MV-4-11 (cell line): ENCODE data around the gene PRR35.
A peak's percentile ranks its signal among the peaks of the same experiment; 100 is the strongest.

Source experiments
- DNase-seq: peaks from one replicate; lab custom pipeline; 2025; lab: John Stamatoyannopoulos, UW

Gene PRR35

GRCh38 chr16:564690-565418 lies 4.7 kb downstream of the PRR35 start:
- DNase-seq = no peak

GRCh38 chr16:565419-566330 lies 5.5 kb downstream of the PRR35 start:
- DNase-seq = no peak

- peak; percentile 78 for DNase-seq
These were observed 6.5 kb downstream of the PRR35 start, which contains the start of gene NHLRC4 for GRCh38 chr16:566475-567372. Gene NHLRC4, plus strand, starts transcription at chr16:567005. Its CDS starts 1,043 bp downstream, at chr16:568048.

GRCh38 chr16:567373-568256 lies 7.4 kb downstream of the PRR35 start:
- no peak for DNase-seq

GRCh38 chr16:568401-569258 lies 8.4 kb downstream of the PRR35 start:
- DNase-seq = no peak

GRCh38 chr16:569445-570254 lies 9.5 kb downstream of the PRR35 start, which contains the start of gene PIGQ:
Gene PIGQ, plus strand, starts transcription at chr16:569968. Its CDS starts 4,107 bp downstream, at chr16:574075.
- no peak for DNase-seq

- DNase-seq = no peak
These were observed 12.9 kb downstream of the PRR35 start for GRCh38 chr16:572865-573650.

GRCh38 chr16:574021-574760 lies 14.0 kb downstream of the PRR35 start:
- no peak for DNase-seq

GRCh38 chr16:575354-576196 lies 15.4 kb downstream of the PRR35 start:
- no peak for DNase-seq

GRCh38 chr16:576197-576822 lies 16.1 kb downstream of the PRR35 start:
- no peak for DNase-seq

GRCh38 chr16:576823-577201 lies 16.6 kb downstream of the PRR35 start:
- no peak for DNase-seq

GRCh38 chr16:577796-578195 lies 17.6 kb downstream of the PRR35 start:
- no peak for DNase-seq

- DNase-seq = no peak
These were observed 18.2 kb downstream of the PRR35 start for GRCh38 chr16:578232-578869.

GRCh38 chr16:578870-579405 lies 18.7 kb downstream of the PRR35 start:
- DNase-seq = peak; percentile 79
